ENCODE measurements around the gene KIAA1958. TPM values are rescaled to one million over a fixed set of nuclear protein-coding genes. Genes with fewer than 3 reads are reported as not detected.

KIAA1958 gene
- total RNA-seq, 1 experiment from 2014 or later: 1.1 TPM

DNA sequence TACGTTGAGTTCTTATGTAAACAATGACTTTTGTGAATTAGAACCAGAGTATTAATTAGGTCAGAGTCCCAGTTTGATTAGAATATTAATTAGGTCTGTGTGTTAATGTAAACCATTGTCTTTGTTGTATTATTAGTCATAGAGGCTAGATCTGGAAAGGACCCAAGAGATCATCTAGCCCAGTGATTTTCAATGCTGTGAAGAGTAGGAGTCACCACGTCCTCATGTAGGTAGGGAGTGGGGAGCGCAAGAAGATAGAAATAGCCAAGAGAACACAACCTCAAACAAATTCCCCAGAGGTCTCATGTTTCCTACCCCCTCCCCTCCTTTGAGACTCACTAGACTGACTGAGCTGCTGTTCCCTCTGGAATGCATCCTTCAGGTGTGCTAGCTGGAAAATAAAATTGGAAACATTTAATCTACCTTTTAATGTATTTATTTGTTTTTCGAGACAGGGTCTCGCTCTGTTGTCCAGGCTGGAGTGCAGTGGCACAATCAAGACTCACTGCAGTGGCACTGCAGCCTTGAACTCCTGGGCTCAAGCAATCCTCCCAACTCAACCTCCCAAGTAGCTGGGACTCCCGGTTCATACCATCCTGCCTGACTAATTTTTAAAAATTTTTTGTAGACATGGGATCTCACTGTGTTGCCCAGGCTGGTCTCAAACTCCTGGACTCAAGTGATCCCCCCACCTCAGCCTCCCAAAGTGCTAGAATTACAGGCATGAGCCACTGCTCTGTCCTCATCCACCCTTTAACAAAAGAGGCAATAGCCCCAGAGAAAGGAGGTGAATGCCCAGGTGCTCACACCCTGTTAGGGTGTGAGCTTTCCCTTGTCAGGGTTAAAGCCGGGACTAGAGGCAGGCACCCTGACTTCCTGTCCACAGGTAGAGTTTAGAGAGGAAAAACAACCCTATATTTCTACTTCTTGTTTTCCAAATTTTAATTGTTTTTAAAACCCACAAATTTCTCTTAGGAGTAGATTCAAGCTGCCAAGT is 138.4 kb downstream of the KIAA1958 start:
- Histone ChIP-seq H3K4me3 (no peak overlapping the region), H3K9me3 (replicated peaks) (no peaks in the 10 kb centered on the region), H3K27me3 (replicated peaks) (no peaks in the 10 kb centered on the region), H3K27ac (no peak overlapping the region), H3K36me3 (no peaks in the 10 kb centered on the region), H3K4me1 (replicated peaks) (no peaks in the 10 kb centered on the region)
- DNase-seq (ENCODE audit: low read depth in 1 of 2, low spot score in 2 of 2): no peak

DNA sequence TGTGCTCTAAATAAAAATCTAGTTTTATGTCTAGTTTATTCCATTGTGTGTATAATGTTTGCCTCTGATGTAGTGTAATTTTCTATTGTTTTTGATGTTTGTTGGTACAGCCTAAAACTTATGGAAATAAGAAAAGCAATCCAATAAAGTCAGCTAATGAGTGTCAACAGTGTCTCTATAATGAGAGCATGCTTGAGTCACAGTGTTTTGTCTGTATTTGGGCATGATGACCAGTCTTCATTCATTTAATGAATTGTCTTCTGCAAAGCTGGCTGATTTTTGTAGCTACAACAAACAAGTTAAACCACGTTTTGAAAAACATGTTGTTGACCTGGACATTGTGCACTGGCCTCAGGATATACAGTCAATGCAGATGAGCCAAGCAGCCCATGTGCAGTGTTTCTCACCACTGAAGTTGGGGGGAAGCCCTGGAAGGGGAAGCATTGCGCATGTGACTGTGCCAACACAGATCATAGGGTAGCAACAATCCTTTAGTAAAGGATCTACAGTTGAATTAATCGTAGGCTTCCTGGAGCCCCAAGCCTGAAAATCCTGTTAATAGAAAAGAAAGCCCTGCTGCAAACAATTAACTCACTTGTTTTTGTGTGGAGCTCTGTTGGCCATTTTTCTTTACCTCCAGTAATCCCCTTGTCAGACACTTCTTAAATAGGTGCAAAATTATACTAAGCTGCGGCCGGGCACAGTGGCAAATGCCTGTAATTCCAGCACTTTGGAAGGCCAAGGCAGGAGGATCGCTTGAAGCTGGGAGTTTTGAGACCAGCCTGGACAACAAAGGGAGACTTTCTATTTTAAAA is 143.3 kb downstream of the KIAA1958 start:
- Histone ChIP-seq H3K9me3 (replicated peaks) (no peaks in the 10 kb centered on the region), H3K27ac (no peak overlapping the region), H3K4me3 (no peak overlapping the region), H3K36me3 (no peaks in the 10 kb centered on the region), H3K27me3 (replicated peaks) (no peaks in the 10 kb centered on the region), H3K4me1 (replicated peaks) (no peaks in the 10 kb centered on the region)
- DNase-seq (ENCODE audit: low read depth in 1 of 2, low spot score in 2 of 2): no peak

- H3K4me1 ChIP-seq (replicated peaks): no peaks in the 10 kb centered on the region
- no peak overlapping the region for H3K4me3 ChIP-seq
- H3K27ac ChIP-seq: no peak overlapping the region
- H3K27me3 ChIP-seq (replicated peaks): no peaks in the 10 kb centered on the region
- H3K9me3 ChIP-seq (replicated peaks): no peaks in the 10 kb centered on the region
- H3K36me3 ChIP-seq: no peaks in the 10 kb centered on the region
- no peak for DNase-seq (ENCODE audit: low read depth in 1 of 2, low spot score in 2 of 2)
Observed at GRCh38 chr9:112631313-112632070, 144.9 kb downstream of the KIAA1958 start.

DNA sequence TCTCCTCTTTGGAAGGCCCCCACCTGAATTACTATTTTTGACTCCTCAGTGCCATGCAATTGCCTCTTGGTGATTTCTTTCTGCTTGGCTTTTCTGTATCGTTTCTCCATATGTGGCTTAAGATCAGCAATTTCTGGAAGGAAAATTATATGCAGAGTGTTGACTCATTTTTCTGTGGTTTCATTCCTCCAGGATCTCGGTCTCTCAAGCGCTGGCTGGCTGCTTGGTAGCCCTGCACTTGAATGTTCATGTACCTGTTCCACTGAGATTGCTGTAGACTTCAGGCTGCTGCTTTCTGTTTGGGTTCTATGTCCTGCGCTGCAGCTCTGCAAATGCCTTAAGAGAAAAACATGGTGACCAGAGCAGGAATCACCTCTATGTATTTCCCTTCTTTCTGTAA is 153.7 kb downstream of the KIAA1958 start:
- no peak for DNase-seq (ENCODE audit: low read depth in 1 of 2, low spot score in 2 of 2)

GRCh38 chr9:112642126-112642525 is 155.5 kb downstream of the KIAA1958 start:
- no peak overlapping the region for H3K4me3 ChIP-seq

More for the DNA sequence above, 153.7 kb downstream of the KIAA1958 start:
- H3K4me1 ChIP-seq (replicated peaks): no peaks in the 10 kb centered on the region
- no peak overlapping the region for H3K4me3 ChIP-seq
- no peaks in the 10 kb centered on the region for H3K9me3 ChIP-seq (replicated peaks)
- H3K27me3 ChIP-seq (replicated peaks): 0 out of 2 replicates have a peak, but pooled peaks cover 3% of the 10 kb centered on the region
- no peaks in the 10 kb centered on the region for H3K36me3 ChIP-seq
- no peak overlapping the region for H3K27ac ChIP-seq

DNA sequence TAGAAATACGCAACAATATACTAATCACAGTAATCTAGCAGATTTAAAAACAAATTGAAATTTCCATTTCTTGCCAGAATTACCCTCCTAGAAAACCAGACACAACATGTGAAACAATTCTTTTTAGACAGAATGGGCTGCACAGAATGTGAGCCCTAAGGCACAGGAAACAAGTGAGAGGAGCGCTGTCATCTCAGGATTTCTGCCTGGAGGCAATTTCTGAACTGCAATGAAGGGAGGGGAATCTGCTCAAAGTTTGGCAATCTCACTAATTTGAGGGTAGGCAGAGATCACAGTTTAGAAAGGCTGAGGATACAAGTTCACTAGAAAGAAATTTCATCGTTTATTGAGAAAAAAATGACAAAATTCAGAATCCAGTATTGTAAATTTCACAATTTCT is 161.0 kb downstream of the KIAA1958 start:
- no peak overlapping the region for H3K27ac ChIP-seq
- no peaks in the 10 kb centered on the region for H3K4me1 ChIP-seq (replicated peaks)
- H3K9me3 ChIP-seq (replicated peaks): no peaks in the 10 kb centered on the region
- no peak for DNase-seq (ENCODE audit: low read depth in 1 of 2, low spot score in 2 of 2)
- no peaks in the 10 kb centered on the region for H3K36me3 ChIP-seq
- no peak overlapping the region for H3K4me3 ChIP-seq
- 0 out of 2 replicates have a peak, but pooled peaks cover 2% of the 10 kb centered on the region for H3K27me3 ChIP-seq (replicated peaks)

More at GRCh38 chr9:112642126-112642525, 155.5 kb downstream of the KIAA1958 start:
- Histone ChIP-seq H3K27ac (no peak overlapping the region), H3K36me3 (no peaks in the 10 kb centered on the region), H3K9me3 (replicated peaks) (no peaks in the 10 kb centered on the region), H3K27me3 (replicated peaks) (0 out of 2 replicates have a peak, but pooled peaks cover 3% of the 10 kb centered on the region), H3K4me1 (replicated peaks) (no peaks in the 10 kb centered on the region)
- no peak for DNase-seq (ENCODE audit: low read depth in 1 of 2, low spot score in 2 of 2)

DNA sequence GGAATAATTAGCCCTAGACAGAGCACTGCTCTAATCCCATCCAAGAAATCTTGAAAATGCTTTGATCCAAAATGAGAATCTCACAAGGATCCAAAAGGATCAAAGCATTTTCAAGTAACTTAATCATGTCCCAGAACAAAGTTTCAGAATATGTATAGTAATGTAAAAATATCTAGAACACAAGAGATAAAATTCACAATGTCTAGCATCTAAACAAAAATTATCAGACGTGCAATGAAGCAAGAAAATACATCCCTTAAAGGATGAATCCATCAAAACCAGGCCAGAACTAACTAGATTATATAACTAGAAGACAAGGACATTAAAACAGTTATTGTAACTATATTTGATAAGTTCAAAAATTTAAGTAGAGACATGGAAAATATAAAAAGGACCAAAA is 162.0 kb downstream of the KIAA1958 start:
- Histone ChIP-seq H3K4me3 (no peak overlapping the region), H3K27me3 (replicated peaks) (no peaks in the 10 kb centered on the region), H3K27ac (no peak overlapping the region), H3K36me3 (no peaks in the 10 kb centered on the region), H3K4me1 (replicated peaks) (no peaks in the 10 kb centered on the region), H3K9me3 (replicated peaks) (no peaks in the 10 kb centered on the region)
- no peak for DNase-seq (ENCODE audit: low read depth in 1 of 2, low spot score in 2 of 2)

GRCh38 chr9:112654282-112654681 is 167.7 kb downstream of the KIAA1958 start:
- Histone ChIP-seq H3K27ac (no peak overlapping the region), H3K36me3 (no peaks in the 10 kb centered on the region), H3K4me1 (replicated peaks) (no peaks in the 10 kb centered on the region), H3K4me3 (no peak overlapping the region), H3K27me3 (replicated peaks) (no peaks in the 10 kb centered on the region), H3K9me3 (replicated peaks) (no peaks in the 10 kb centered on the region)
- DNase-seq (ENCODE audit: low read depth in 1 of 2, low spot score in 2 of 2): no peak

DNA sequence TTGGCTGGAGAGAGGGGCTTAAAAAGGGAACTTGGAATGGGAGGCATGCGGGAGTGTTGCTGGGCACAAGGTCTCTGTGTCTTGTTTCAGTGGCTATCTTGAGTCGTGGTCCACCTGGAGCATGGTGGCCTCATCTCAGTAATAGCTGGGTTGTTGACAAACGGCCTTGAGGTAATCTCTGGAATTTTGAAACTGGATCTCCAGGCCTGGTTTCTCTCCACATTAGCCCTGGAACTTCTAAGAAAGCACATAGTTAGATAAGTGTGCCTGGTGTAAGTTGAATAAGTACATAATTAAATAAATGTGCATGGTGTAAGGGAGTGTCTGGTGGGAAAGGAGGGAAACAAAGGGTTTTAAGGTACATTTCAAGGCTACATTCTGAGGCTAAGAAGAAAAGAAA is 169.0 kb downstream of the KIAA1958 start:
- H3K4me3 ChIP-seq: no peak overlapping the region

GRCh38 chr9:112659906-112660305 is 173.3 kb downstream of the KIAA1958 start:
- Histone ChIP-seq H3K9me3 (replicated peaks) (no peaks in the 10 kb centered on the region), H3K36me3 (no peaks in the 10 kb centered on the region), H3K4me1 (replicated peaks) (no peaks in the 10 kb centered on the region), H3K27me3 (replicated peaks) (no peaks in the 10 kb centered on the region), H3K27ac (no peak overlapping the region), H3K4me3 (no peak overlapping the region)
- no peak for DNase-seq (ENCODE audit: low read depth in 1 of 2, low spot score in 2 of 2)

More for the DNA sequence above, 169.0 kb downstream of the KIAA1958 start:
- no peaks in the 10 kb centered on the region for H3K36me3 ChIP-seq
- H3K4me1 ChIP-seq (replicated peaks): no peaks in the 10 kb centered on the region
- no peak overlapping the region for H3K27ac ChIP-seq
- no peaks in the 10 kb centered on the region for H3K9me3 ChIP-seq (replicated peaks)
- no peak for DNase-seq (ENCODE audit: low read depth in 1 of 2, low spot score in 2 of 2)
- H3K27me3 ChIP-seq (replicated peaks): no peaks in the 10 kb centered on the region

- DNase-seq (ENCODE audit: low read depth in 1 of 2, low spot score in 2 of 2): no peak
- Histone ChIP-seq H3K27me3 (replicated peaks) (no peaks in the 10 kb centered on the region), H3K4me3 (no peak overlapping the region), H3K4me1 (replicated peaks) (no peaks in the 10 kb centered on the region), H3K9me3 (replicated peaks) (no peaks in the 10 kb centered on the region), H3K27ac (no peak overlapping the region), H3K36me3 (no peaks in the 10 kb centered on the region)
Observed at GRCh38 chr9:112663681-112664080, 177.1 kb downstream of the KIAA1958 start.

DNA sequence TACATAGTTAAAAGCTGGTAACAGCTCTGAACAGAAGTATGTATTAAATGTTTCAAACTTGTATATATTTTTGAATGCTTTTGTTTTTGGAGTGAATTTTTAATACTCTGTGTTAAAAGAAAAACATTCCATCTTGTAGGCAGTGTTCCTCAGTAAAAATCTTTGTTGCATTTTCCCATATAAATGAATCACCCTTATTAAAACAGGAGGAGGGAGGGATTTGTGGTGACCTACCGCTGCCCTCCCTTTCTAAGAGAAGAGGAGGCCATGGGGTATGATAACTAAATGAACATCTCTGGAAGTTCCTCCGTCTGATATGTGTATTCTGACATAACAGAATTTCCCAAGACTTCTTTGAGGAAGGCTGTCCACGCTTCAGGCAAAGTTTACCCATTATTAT is 177.9 kb downstream of the KIAA1958 start:
- Histone ChIP-seq H3K4me1 (replicated peaks) (no peaks in the 10 kb centered on the region), H3K27me3 (replicated peaks) (no peaks in the 10 kb centered on the region), H3K36me3 (no peaks in the 10 kb centered on the region), H3K9me3 (replicated peaks) (no peaks in the 10 kb centered on the region), H3K27ac (no peak overlapping the region), H3K4me3 (no peak overlapping the region)
- no peak for DNase-seq (ENCODE audit: low read depth in 1 of 2, low spot score in 2 of 2)

- H3K36me3 ChIP-seq: no peaks in the 10 kb centered on the region
- no peak overlapping the region for H3K27ac ChIP-seq
- H3K4me3 ChIP-seq: no peak overlapping the region
- no peaks in the 10 kb centered on the region for H3K4me1 ChIP-seq (replicated peaks)
- no peaks in the 10 kb centered on the region for H3K9me3 ChIP-seq (replicated peaks)
- H3K27me3 ChIP-seq (replicated peaks): no peaks in the 10 kb centered on the region
- no peak for DNase-seq (ENCODE audit: low read depth in 1 of 2, low spot score in 2 of 2)
Observed at GRCh38 chr9:112665347-112665746, 178.7 kb downstream of the KIAA1958 start.
